ENCODE results near the gene TRIM3. TPM values are rescaled to one million over a fixed set of nuclear protein-coding genes. Genes with fewer than 3 reads are reported as not detected.

TRIM3 gene
- total and polyA plus RNA-seq, 2 of the 4 experiments (the other 2 are of a cell fraction) = 13.8 to 22.3 TPM

DNA sequence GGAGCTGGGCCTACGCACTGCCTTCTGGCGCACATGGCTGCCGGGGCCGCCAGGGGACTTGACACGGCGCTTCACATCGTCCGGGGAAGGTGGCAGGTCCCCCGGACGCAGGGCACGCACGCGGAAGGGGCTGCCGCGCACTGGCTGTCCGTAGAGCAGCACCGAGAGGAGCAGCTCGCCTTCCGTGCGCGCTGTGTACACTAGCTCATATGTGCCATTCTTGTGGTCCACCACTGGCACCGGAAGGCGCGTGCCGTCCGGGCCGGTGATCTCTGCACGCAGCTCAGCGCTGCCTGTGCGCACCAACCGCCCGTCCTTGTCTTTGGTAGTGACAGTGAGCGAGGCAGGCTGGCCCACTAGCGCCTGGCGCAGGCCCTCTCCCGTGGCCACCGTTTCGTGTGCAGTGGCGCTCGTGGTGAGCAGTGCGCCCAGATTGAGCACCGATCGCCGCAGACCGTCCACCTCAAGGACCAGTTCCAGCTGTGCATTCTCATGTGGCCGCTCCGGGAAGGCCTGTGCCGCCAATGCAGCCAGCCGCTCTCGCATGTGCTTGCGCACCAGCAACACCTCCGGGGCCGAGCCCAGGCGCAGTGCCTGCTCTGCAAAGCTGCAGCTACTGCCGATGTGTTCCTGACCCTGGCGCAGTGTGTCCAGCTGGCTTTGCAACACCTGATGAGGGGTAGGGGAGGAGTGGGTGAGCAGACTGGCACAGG, 17.2 kb downstream of the TRIM3 start:
- no peak overlapping the region for H3K4me2 ChIP-seq (ENCODE audit: low read depth, low read length)
- H2AK5ac ChIP-seq (ENCODE audit: low read depth, low read length) = no peak overlapping the region
- H2BK15ac ChIP-seq (ENCODE audit: low read depth, low read length) = no peak overlapping the region
- H3K27ac ChIP-seq (ENCODE audit: insufficient read depth, low read length) = no peak overlapping the region
- peaks cover 53% of the 10 kb centered on the region for H3K36me3 ChIP-seq (ENCODE audit: control insufficient read depth, insufficient read depth, low read length)
- no peak overlapping the region for H2BK120ac ChIP-seq (ENCODE audit: low read depth, low read length)
- no peak overlapping the region for H2BK5ac ChIP-seq (ENCODE audit: low read depth, low read length, poor library complexity, severe bottlenecking)
- WGBS, 2 experiments (ENCODE audit: extremely low coverage in 2 of 2, insufficient read length in 1 of 2) = 94% methylated on average over 46 of the region's 56 CpGs; no CpG with 5 or more reads in 1 of the 2 experiments
- no TSS peak for BruUV-seq (replicated peaks)
- no peak for TF ChIP-seq CEBPB (IDR thresholded peaks at IDR 0.05; ENCODE audit: low read depth, low read length)
- TF ChIP-seq, protein P1, sequence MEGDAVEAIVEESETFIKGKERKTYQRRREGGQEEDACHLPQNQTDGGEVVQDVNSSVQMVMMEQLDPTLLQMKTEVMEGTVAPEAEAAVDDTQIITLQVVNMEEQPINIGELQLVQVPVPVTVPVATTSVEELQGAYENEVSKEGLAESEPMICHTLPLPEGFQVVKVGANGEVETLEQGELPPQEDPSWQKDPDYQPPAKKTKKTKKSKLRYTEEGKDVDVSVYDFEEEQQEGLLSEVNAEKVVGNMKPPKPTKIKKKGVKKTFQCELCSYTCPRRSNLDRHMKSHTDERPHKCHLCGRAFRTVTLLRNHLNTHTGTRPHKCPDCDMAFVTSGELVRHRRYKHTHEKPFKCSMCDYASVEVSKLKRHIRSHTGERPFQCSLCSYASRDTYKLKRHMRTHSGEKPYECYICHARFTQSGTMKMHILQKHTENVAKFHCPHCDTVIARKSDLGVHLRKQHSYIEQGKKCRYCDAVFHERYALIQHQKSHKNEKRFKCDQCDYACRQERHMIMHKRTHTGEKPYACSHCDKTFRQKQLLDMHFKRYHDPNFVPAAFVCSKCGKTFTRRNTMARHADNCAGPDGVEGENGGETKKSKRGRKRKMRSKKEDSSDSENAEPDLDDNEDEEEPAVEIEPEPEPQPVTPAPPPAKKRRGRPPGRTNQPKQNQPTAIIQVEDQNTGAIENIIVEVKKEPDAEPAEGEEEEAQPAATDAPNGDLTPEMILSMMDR (conservative IDR thresholded peaks at IDR 0.05; ENCODE audit: low read depth, low read length) = no peak
- TF ChIP-seq BHLHE40 (IDR thresholded peaks at IDR 0.05; ENCODE audit: low read depth, low read length) = no peak
- TF ChIP-seq, protein P2, sequence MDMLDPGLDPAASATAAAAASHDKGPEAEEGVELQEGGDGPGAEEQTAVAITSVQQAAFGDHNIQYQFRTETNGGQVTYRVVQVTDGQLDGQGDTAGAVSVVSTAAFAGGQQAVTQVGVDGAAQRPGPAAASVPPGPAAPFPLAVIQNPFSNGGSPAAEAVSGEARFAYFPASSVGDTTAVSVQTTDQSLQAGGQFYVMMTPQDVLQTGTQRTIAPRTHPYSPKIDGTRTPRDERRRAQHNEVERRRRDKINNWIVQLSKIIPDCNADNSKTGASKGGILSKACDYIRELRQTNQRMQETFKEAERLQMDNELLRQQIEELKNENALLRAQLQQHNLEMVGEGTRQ (IDR thresholded peaks at IDR 0.05; ENCODE audit: low read depth, low read length) = no peak
- no peak for TF ChIP-seq MXI1 (IDR thresholded peaks at IDR 0.05; ENCODE audit: borderline replicate concordance, low read depth, low read length)
- TF ChIP-seq RFX5 (IDR thresholded peaks at IDR 0.05; ENCODE audit: low read depth, low read length) = no peak
- CTCF ChIA-PET = no interaction called here
- peaks cover 4% of the 10 kb centered on the region; the same call in 1 of the 2 replicates for H3K9me1 ChIP-seq (ENCODE audit: insufficient read depth, low read length)
- POLR2A ChIA-PET (ENCODE audit: unreplicated experiment) = no interaction called here
- no peak overlapping the region for H3K4me3 ChIP-seq (ENCODE audit: insufficient read depth, low read depth, low read length)
- no peak overlapping the region for H2AFZ ChIP-seq (replicated peaks; ENCODE audit: low read length, poor library complexity)
- H3K18ac ChIP-seq (ENCODE audit: low read depth, low read length) = no peak overlapping the region
- DNase-seq (no peak), ATAC-seq (ENCODE audit: low read depth) (no peak)
- dilution Hi-C loops (cut with HindIII; ENCODE audit: low sequenced_read_pairs, unreplicated experiment) (no loop called here), intact Hi-C loops (cut with micrococcal nuclease) (no loop called here), in situ Hi-C loops (cut with MboI; ENCODE audit: low sequenced_read_pairs) (no loop called here)
- H3K4ac ChIP-seq (ENCODE audit: low read depth, low read length) = no peak overlapping the region
- no peaks in the 10 kb centered on the region for H3K27me3 ChIP-seq (ENCODE audit: control insufficient read depth, insufficient read depth, low read length)
- no peak overlapping the region for H4K91ac ChIP-seq (ENCODE audit: insufficient read depth, low read depth, low read length)
- H3K79me1 ChIP-seq (ENCODE audit: low read depth in 1 of 2, low read length in 2 of 2) = peaks cover 0 to 8% of the 10 kb centered on the region in 2 experiments; a peak in 2 of 4 replicates
- H2AK9ac ChIP-seq (replicated peaks; ENCODE audit: low read depth, low read length, poor library complexity) = no peak overlapping the region
- no peak overlapping the region for H3K9ac ChIP-seq (ENCODE audit: low read depth, low read length)
- H3K14ac ChIP-seq (replicated peaks; ENCODE audit: low read depth, low read length) = no peak overlapping the region
- H3K56ac ChIP-seq (ENCODE audit: extremely low read depth, insufficient read depth, low read length) = no peak overlapping the region
- H4K5ac ChIP-seq (ENCODE audit: low read depth, low read length) = no peak overlapping the region
- no peak overlapping the region for H4K8ac ChIP-seq (ENCODE audit: low read depth in 2 of 2, low read length in 2 of 2)
- no peak overlapping the region for H3K23ac ChIP-seq (ENCODE audit: low read depth, low read length)
- no peaks in the 10 kb centered on the region for H3K9me3 ChIP-seq (ENCODE audit: control insufficient read depth, insufficient read depth, low read length)
- peaks cover 5% of the 10 kb centered on the region; the same call in 1 of the 2 replicates for H4K20me1 ChIP-seq (ENCODE audit: insufficient read depth, low read length)
- H3K4me1 ChIP-seq (ENCODE audit: control insufficient read depth, insufficient read depth, low read length) = no peaks in the 10 kb centered on the region
- H2BK20ac ChIP-seq (ENCODE audit: low read depth, low read length) = no peak overlapping the region
